Osteoblast (primary cell): ENCODE measurements around the gene PSEN2. TPM values are rescaled to one million over a fixed set of nuclear protein-coding genes. Genes with fewer than 3 reads are reported as not detected.

Experiments
- DNase-seq: peaks from one replicate; pipeline ENCODE4 v3.0.0; 2011; ENCODE audit warnings: low spot score, mixed read lengths; ENCODE audit not compliant: insufficient read length; ENCODE audit errors: missing footprints
- H2AFZ ChIP-seq: 2 replicates; pipeline ENCODE4 v1.6.0; 2011; ENCODE audit warnings: mild to moderate bottlenecking, low read length
- H3K27ac ChIP-seq: 2 replicates; pipeline ENCODE4 v1.5.1; 2011; ENCODE audit warnings: mild to moderate bottlenecking, low read depth, low read length, moderate library complexity
- H3K27me3 ChIP-seq: 2 replicates; pipeline ENCODE4 v1.6.0; 2012; ENCODE audit warnings: mild to moderate bottlenecking, control low read depth, inconsistent platforms, low read length, moderate library complexity; ENCODE audit not compliant: insufficient read depth
- H3K36me3 ChIP-seq: 2 replicates; pipeline ENCODE4 v1.5.1; 2011; ENCODE audit warnings: mild to moderate bottlenecking, low read length, control low read depth, moderate library complexity; ENCODE audit not compliant: insufficient read depth
- H3K4me1 ChIP-seq: 2 replicates; pipeline ENCODE4 v1.5.1; 2011; ENCODE audit warnings: mild to moderate bottlenecking, low read length, control low read depth, moderate library complexity; ENCODE audit not compliant: insufficient read depth
- H3K4me2 ChIP-seq: 2 replicates; pipeline ENCODE4 v1.6.0; 2011; ENCODE audit warnings: mild to moderate bottlenecking, low read length; ENCODE audit not compliant: insufficient read depth
- H3K4me3 ChIP-seq: fragments of 200-600 bp; sonication (generic); 3 replicates; pipeline ENCODE4 v1.5.1; 2012; ENCODE audit warnings: mild to moderate bottlenecking, low read length, inconsistent platforms; ENCODE audit not compliant: insufficient read depth
- H3K79me2 ChIP-seq: 2 replicates; pipeline ENCODE4 v1.6.0; 2012; ENCODE audit warnings: mild to moderate bottlenecking, low read length, control low read depth, inconsistent platforms; ENCODE audit not compliant: insufficient read depth
- H3K9me3 ChIP-seq: 2 replicates; pipeline ENCODE4 v1.5.1; 2011; ENCODE audit warnings: low read depth, low read length, control low read depth
- H4K20me1 ChIP-seq: 2 replicates; pipeline ENCODE4 v1.6.0; 2012; ENCODE audit warnings: mild to moderate bottlenecking, low read length, control low read depth; ENCODE audit not compliant: insufficient read depth
- total RNA-seq: library from RNA; depleted of rRNA; stranded (reverse); fragments of >200 nt; gene quantifications from 2 replicates; pipeline ENCODE4 v1.2.3, GENCODE V29; 2012
- TF ChIP-seq, protein P1 (sequence below): IDR thresholded peaks from 2 replicates; pipeline ENCODE4 v1.5.1; 2011; ENCODE audit warnings: mild to moderate bottlenecking, low read depth, low read length, moderate library complexity; ENCODE audit errors: extremely low read depth

PSEN2 gene
- total RNA-seq, 1 donor: 32.9 TPM

- H3K4me3 ChIP-seq: no peak overlapping the region
- TF ChIP-seq, protein P1, sequence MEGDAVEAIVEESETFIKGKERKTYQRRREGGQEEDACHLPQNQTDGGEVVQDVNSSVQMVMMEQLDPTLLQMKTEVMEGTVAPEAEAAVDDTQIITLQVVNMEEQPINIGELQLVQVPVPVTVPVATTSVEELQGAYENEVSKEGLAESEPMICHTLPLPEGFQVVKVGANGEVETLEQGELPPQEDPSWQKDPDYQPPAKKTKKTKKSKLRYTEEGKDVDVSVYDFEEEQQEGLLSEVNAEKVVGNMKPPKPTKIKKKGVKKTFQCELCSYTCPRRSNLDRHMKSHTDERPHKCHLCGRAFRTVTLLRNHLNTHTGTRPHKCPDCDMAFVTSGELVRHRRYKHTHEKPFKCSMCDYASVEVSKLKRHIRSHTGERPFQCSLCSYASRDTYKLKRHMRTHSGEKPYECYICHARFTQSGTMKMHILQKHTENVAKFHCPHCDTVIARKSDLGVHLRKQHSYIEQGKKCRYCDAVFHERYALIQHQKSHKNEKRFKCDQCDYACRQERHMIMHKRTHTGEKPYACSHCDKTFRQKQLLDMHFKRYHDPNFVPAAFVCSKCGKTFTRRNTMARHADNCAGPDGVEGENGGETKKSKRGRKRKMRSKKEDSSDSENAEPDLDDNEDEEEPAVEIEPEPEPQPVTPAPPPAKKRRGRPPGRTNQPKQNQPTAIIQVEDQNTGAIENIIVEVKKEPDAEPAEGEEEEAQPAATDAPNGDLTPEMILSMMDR: no peak
- H2AFZ ChIP-seq: no peak overlapping the region
- peaks cover 5% of the 10 kb centered on the region for H4K20me1 ChIP-seq
- no peak overlapping the region for H3K27ac ChIP-seq
- no peak for DNase-seq
- no peaks in the 10 kb centered on the region for H3K79me2 ChIP-seq
- peaks cover 8% of the 10 kb centered on the region for H3K4me1 ChIP-seq
- no peaks in the 10 kb centered on the region for H3K36me3 ChIP-seq
- no peaks in the 10 kb centered on the region for H3K27me3 ChIP-seq
- H3K4me2 ChIP-seq: no peak overlapping the region
- H3K9me3 ChIP-seq: no peaks in the 10 kb centered on the region
These were observed 14.8 kb downstream of the PSEN2 start for GRCh38 chr1:226884966-226885820.

GRCh38 chr1:226886122-226886901 is 15.9 kb downstream of the PSEN2 start:
- no peak overlapping the region for H3K27ac ChIP-seq
- H3K27me3 ChIP-seq: no peaks in the 10 kb centered on the region
- TF ChIP-seq, protein P1: no peak

GRCh38 chr1:226887006-226887405 is 16.6 kb downstream of the PSEN2 start:
- Histone ChIP-seq H3K4me3 (no peak overlapping the region), H3K27me3 (no peaks in the 10 kb centered on the region), H4K20me1 (no peaks in the 10 kb centered on the region), H3K27ac (no peak overlapping the region), H3K36me3 (no peaks in the 10 kb centered on the region), H2AFZ (no peak overlapping the region), H3K79me2 (no peaks in the 10 kb centered on the region), H3K4me2 (no peak overlapping the region), H3K4me1 (peaks cover 8% of the 10 kb centered on the region), H3K9me3 (no peaks in the 10 kb centered on the region)
- no peak for DNase-seq
- TF ChIP-seq, protein P1: no peak

More at GRCh38 chr1:226886122-226886901, 15.9 kb downstream of the PSEN2 start:
- Histone ChIP-seq H2AFZ (no peak overlapping the region), H3K79me2 (no peaks in the 10 kb centered on the region), H3K4me1 (peaks cover 8% of the 10 kb centered on the region), H3K36me3 (no peaks in the 10 kb centered on the region), H3K4me2 (no peak overlapping the region), H3K4me3 (no peak overlapping the region), H4K20me1 (no peaks in the 10 kb centered on the region), H3K9me3 (no peaks in the 10 kb centered on the region)
- no peak for DNase-seq

GRCh38 chr1:226888021-226888420 is 17.6 kb downstream of the PSEN2 start:
- H3K79me2 ChIP-seq: no peaks in the 10 kb centered on the region
- H3K4me3 ChIP-seq: no peak overlapping the region
- H3K9me3 ChIP-seq: no peaks in the 10 kb centered on the region
- TF ChIP-seq, protein P1: no peak
- H3K4me1 ChIP-seq: peaks cover 3% of the 10 kb centered on the region
- no peak for DNase-seq
- no peaks in the 10 kb centered on the region for H3K27me3 ChIP-seq
- no peak overlapping the region for H3K27ac ChIP-seq
- no peak overlapping the region for H3K4me2 ChIP-seq
- no peaks in the 10 kb centered on the region for H3K36me3 ChIP-seq
- H4K20me1 ChIP-seq: no peaks in the 10 kb centered on the region
- no peak overlapping the region for H2AFZ ChIP-seq
